NB4 (cell line): ENCODE measurements around the gene CLTA.

Source experiments
- DNase-seq: peaks from one replicate; pipeline ENCODE4 v3.0.0; 2010; ENCODE audit warnings: low read depth
- H3K4me3 ChIP-seq: one replicate; pipeline ENCODE4 v1.5.1; 2011; ENCODE audit warnings: mild to moderate bottlenecking, low read depth, low read length, moderate library complexity
- CTCF ChIP-seq: IDR thresholded peaks from one replicate; pipeline ENCODE4 v1.5.1; 2012; ENCODE audit warnings: low read depth, low read length
- MYC ChIP-seq: IDR thresholded peaks from 2 replicates; pipeline ENCODE4 v1.6.1; 2011; ENCODE audit warnings: low read depth, low read length
- POLR2A ChIP-seq: IDR thresholded peaks from 2 replicates; pipeline ENCODE4 v1.6.1; 2011; ENCODE audit warnings: mild to moderate bottlenecking; ENCODE audit not compliant: insufficient read length; ENCODE audit errors: extremely low read depth
- TF ChIP-seq, protein P1 (sequence below): IDR thresholded peaks from 2 replicates; pipeline ENCODE4 v1.6.1; 2011; ENCODE audit warnings: low read depth, low read length

CLTA gene

GRCh38 chr9:36213989-36214388, 23.3 kb downstream of the CLTA start:
- DNase-seq = no peak
- no peak overlapping the region for H3K4me3 ChIP-seq
- TF ChIP-seq POLR2A = no peak
- TF ChIP-seq MYC = no peak
- no peak for TF ChIP-seq CTCF
- TF ChIP-seq, protein P1, sequence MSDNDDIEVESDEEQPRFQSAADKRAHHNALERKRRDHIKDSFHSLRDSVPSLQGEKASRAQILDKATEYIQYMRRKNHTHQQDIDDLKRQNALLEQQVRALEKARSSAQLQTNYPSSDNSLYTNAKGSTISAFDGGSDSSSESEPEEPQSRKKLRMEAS = no peak

DNA sequence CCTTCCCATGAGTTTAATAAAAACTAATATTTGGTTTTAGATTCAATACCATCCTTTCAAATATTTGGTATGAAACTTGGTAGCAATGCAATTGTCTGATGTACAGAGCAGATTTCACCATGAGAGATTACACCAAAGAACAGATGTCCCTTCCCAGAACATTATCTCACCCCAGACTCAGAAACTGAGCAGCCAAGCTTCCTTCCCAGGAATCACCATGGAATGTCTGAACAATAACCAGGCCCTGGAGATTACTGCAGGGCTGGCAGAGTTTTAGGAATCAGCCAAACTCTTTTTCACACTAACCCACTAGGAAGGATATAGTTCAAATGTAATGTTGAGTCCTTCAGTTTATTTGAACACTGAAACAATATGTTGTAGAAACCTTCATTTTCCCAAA, 23.9 kb downstream of the CLTA start:
- no peak for DNase-seq
- TF ChIP-seq, protein P1 = no peak
- no peak for TF ChIP-seq CTCF
- TF ChIP-seq MYC = no peak
- TF ChIP-seq POLR2A = no peak
- H3K4me3 ChIP-seq = no peak overlapping the region

GRCh38 chr9:36217256-36217968, 26.7 kb downstream of the CLTA start:
- H3K4me3 ChIP-seq = no peak overlapping the region
- TF ChIP-seq POLR2A (no peak), MYC (no peak), CTCF (no peak)
- TF ChIP-seq, protein P1 = no peak
- no peak for DNase-seq

DNA sequence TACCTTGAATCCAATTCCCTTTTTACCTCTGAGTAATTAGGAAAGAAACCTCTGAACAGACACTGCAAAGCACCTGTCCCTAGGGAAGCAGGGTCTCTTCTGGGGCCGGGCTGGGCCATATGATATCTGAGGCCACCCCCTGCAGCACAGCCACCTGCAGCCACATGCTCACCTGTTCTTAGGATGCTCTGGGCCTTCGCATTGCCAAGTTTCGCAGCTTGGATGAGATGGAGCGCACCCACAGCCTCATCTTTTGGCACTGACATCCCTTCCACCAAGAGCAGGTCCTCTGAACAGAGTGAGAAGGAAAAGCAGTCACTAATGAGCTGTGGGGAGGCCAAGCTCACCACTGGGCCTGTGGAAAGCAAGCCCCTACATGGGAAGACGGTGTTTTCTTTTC, 27.3 kb downstream of the CLTA start:
- H3K4me3 ChIP-seq = no peak overlapping the region
- DNase-seq = no peak
- TF ChIP-seq CTCF = no peak

GRCh38 chr9:36218411-36218901, 27.7 kb downstream of the CLTA start:
- no peak overlapping the region for H3K4me3 ChIP-seq
- TF ChIP-seq CTCF (no peak), MYC (no peak), POLR2A (no peak)
- TF ChIP-seq, protein P1 = no peak
- DNase-seq = no peak

GRCh38 chr9:36221667-36222066, 30.9 kb downstream of the CLTA start:
- no peak for DNase-seq
- TF ChIP-seq CTCF = no peak
- TF ChIP-seq POLR2A = no peak
- TF ChIP-seq, protein P1 = no peak
- no peak for TF ChIP-seq MYC
- H3K4me3 ChIP-seq = no peak overlapping the region
